ENCODE measurements around the gene TIMM8B.

The TIMM8B gene

GRCh38 chr11:112123129-112123528 lies 36.6 kb upstream of the TIMM8B start:
- DNase-seq (ENCODE audit: low read depth) = no peak
- no peak overlapping the region for H3K4me3 ChIP-seq (ENCODE audit: low read depth, low read length)
- TF ChIP-seq CTCF (IDR thresholded peaks at IDR 0.05; ENCODE audit: control insufficient read depth, extremely low read depth, insufficient read depth) = no peak

GRCh38 chr11:112121981-112122615 lies 35.5 kb upstream of the TIMM8B start:
- no peak for DNase-seq (ENCODE audit: low read depth)
- no peak for TF ChIP-seq CTCF (IDR thresholded peaks at IDR 0.05; ENCODE audit: control insufficient read depth, extremely low read depth, insufficient read depth)
- H3K4me3 ChIP-seq (ENCODE audit: low read depth, low read length) = no peak overlapping the region

- no peak overlapping the region for H3K4me3 ChIP-seq (ENCODE audit: low read depth, low read length)
- no peak for DNase-seq (ENCODE audit: low read depth)
- no peak for TF ChIP-seq CTCF (IDR thresholded peaks at IDR 0.05; ENCODE audit: control insufficient read depth, extremely low read depth, insufficient read depth)
Measured at GRCh38 chr11:112118176-112118575, 31.6 kb upstream of the TIMM8B start.

- no peak overlapping the region for H3K4me3 ChIP-seq (ENCODE audit: low read depth, low read length)
- DNase-seq (ENCODE audit: low read depth) = no peak
- no peak for TF ChIP-seq CTCF (IDR thresholded peaks at IDR 0.05; ENCODE audit: control insufficient read depth, extremely low read depth, insufficient read depth)
Measured at GRCh38 chr11:112115386-112115785, 28.8 kb upstream of the TIMM8B start.

- no peak overlapping the region for H3K4me3 ChIP-seq (ENCODE audit: low read depth, low read length)
- DNase-seq (ENCODE audit: low read depth) = no peak
- no peak for TF ChIP-seq CTCF (IDR thresholded peaks at IDR 0.05; ENCODE audit: control insufficient read depth, extremely low read depth, insufficient read depth)
Measured at GRCh38 chr11:112114460-112114859, 27.9 kb upstream of the TIMM8B start.

GRCh38 chr11:112113539-112114457 lies 27.2 kb upstream of the TIMM8B start:
- H3K4me3 ChIP-seq (ENCODE audit: low read depth, low read length) = no peak overlapping the region
- peak; percentile 26 for DNase-seq (ENCODE audit: low read depth)
- TF ChIP-seq CTCF (IDR thresholded peaks at IDR 0.05; ENCODE audit: control insufficient read depth, extremely low read depth, insufficient read depth) = peak; percentile 65
